Measurements from ENCODE around the gene PLCB4. TPM values are rescaled to one million over a fixed set of nuclear protein-coding genes. Genes with fewer than 3 reads are reported as not detected.

Gene PLCB4
- total and polyA plus RNA-seq, 2 experiments from 2014 or later = 6.5 to 16.1 TPM

DNA sequence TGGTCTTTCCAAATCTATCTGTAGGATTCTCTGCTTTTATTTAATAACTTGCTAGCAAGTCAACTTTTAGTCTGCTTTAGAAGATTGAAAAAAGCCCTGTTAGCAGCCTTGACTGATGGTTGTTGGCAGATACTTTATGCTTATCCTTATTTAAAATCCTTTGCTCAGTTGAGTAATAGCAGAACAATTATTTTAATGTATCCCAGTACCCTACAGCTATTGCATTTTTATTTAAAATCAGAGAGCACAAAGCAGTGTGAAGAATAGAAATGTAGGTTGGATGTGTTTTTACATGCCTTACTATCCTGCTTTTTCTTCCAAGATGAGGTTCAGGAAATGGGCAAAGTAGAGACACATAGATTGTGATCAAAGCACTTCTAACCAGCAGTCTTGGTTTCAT, 298.4 kb downstream of the PLCB4 start:
- H3K27me3 Mint-ChIP-seq (ENCODE audit: insufficient read depth, low read depth, poor library complexity) = no peaks in the 10 kb centered on the region
- H3K4me3 ChIP-seq = no peak overlapping the region
- H3K36me3 Mint-ChIP-seq (ENCODE audit: low read depth) = peaks cover 4% of the 10 kb centered on the region; the same call in 1 of the 3 replicates

More for the DNA sequence above, 298.4 kb downstream of the PLCB4 start:
- Histone ChIP-seq H3K27ac (ENCODE audit: low read depth) (no peak overlapping the region), H3K4me2 (no peak overlapping the region), H3K36me3 (ENCODE audit: insufficient read depth) (no peaks in the 10 kb centered on the region), H3K9me2 (ENCODE audit: insufficient read depth) (no peaks in the 10 kb centered on the region), H3K4me1 (ENCODE audit: insufficient read depth) (no peaks in the 10 kb centered on the region), H3K79me2 (replicated peaks; ENCODE audit: insufficient read depth) (no peaks in the 10 kb centered on the region), H3K27me3 (ENCODE audit: insufficient read depth) (no peaks in the 10 kb centered on the region), H2AFZ (no peak overlapping the region), H3F3A (replicated peaks; ENCODE audit: low read depth) (no peaks in the 10 kb centered on the region), H4K20me1 (replicated peaks; ENCODE audit: insufficient read depth) (no peaks in the 10 kb centered on the region)
- H3K9me3 Mint-ChIP-seq = no peaks in the 10 kb centered on the region
- peaks cover 7% of the 10 kb centered on the region; the same call in 2 of the 3 replicates for H3K4me1 Mint-ChIP-seq
- no peak for TF ChIP-seq NANOG (IDR thresholded peaks at IDR 0.05; ENCODE audit: borderline replicate concordance)
- TF ChIP-seq, protein P1, sequence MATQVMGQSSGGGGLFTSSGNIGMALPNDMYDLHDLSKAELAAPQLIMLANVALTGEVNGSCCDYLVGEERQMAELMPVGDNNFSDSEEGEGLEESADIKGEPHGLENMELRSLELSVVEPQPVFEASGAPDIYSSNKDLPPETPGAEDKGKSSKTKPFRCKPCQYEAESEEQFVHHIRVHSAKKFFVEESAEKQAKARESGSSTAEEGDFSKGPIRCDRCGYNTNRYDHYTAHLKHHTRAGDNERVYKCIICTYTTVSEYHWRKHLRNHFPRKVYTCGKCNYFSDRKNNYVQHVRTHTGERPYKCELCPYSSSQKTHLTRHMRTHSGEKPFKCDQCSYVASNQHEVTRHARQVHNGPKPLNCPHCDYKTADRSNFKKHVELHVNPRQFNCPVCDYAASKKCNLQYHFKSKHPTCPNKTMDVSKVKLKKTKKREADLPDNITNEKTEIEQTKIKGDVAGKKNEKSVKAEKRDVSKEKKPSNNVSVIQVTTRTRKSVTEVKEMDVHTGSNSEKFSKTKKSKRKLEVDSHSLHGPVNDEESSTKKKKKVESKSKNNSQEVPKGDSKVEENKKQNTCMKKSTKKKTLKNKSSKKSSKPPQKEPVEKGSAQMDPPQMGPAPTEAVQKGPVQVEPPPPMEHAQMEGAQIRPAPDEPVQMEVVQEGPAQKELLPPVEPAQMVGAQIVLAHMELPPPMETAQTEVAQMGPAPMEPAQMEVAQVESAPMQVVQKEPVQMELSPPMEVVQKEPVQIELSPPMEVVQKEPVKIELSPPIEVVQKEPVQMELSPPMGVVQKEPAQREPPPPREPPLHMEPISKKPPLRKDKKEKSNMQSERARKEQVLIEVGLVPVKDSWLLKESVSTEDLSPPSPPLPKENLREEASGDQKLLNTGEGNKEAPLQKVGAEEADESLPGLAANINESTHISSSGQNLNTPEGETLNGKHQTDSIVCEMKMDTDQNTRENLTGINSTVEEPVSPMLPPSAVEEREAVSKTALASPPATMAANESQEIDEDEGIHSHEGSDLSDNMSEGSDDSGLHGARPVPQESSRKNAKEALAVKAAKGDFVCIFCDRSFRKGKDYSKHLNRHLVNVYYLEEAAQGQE (IDR thresholded peaks at IDR 0.05; ENCODE audit: unreplicated experiment) = no peak
- no peak for TF ChIP-seq ZNF114 (CRISPR knock-in tag; IDR thresholded peaks at IDR 0.05)
- no peak for TF ChIP-seq CREB1 (CRISPR knock-in tag; IDR thresholded peaks at IDR 0.05; ENCODE audit: low read depth)
- no peak for TF ChIP-seq EZH2phosphoT487 (IDR thresholded peaks at IDR 0.05; ENCODE audit: unreplicated experiment)
- TF ChIP-seq ETS1 (IDR thresholded peaks at IDR 0.05) = no peak
- no peak for TF ChIP-seq STAT1 (IDR thresholded peaks at IDR 0.05; ENCODE audit: unreplicated experiment)
- no peak for TF ChIP-seq CTCF (conservative IDR thresholded peaks at IDR 0.05; ENCODE audit: low read depth in 2 of 2)
- TF ChIP-seq, protein P2, sequence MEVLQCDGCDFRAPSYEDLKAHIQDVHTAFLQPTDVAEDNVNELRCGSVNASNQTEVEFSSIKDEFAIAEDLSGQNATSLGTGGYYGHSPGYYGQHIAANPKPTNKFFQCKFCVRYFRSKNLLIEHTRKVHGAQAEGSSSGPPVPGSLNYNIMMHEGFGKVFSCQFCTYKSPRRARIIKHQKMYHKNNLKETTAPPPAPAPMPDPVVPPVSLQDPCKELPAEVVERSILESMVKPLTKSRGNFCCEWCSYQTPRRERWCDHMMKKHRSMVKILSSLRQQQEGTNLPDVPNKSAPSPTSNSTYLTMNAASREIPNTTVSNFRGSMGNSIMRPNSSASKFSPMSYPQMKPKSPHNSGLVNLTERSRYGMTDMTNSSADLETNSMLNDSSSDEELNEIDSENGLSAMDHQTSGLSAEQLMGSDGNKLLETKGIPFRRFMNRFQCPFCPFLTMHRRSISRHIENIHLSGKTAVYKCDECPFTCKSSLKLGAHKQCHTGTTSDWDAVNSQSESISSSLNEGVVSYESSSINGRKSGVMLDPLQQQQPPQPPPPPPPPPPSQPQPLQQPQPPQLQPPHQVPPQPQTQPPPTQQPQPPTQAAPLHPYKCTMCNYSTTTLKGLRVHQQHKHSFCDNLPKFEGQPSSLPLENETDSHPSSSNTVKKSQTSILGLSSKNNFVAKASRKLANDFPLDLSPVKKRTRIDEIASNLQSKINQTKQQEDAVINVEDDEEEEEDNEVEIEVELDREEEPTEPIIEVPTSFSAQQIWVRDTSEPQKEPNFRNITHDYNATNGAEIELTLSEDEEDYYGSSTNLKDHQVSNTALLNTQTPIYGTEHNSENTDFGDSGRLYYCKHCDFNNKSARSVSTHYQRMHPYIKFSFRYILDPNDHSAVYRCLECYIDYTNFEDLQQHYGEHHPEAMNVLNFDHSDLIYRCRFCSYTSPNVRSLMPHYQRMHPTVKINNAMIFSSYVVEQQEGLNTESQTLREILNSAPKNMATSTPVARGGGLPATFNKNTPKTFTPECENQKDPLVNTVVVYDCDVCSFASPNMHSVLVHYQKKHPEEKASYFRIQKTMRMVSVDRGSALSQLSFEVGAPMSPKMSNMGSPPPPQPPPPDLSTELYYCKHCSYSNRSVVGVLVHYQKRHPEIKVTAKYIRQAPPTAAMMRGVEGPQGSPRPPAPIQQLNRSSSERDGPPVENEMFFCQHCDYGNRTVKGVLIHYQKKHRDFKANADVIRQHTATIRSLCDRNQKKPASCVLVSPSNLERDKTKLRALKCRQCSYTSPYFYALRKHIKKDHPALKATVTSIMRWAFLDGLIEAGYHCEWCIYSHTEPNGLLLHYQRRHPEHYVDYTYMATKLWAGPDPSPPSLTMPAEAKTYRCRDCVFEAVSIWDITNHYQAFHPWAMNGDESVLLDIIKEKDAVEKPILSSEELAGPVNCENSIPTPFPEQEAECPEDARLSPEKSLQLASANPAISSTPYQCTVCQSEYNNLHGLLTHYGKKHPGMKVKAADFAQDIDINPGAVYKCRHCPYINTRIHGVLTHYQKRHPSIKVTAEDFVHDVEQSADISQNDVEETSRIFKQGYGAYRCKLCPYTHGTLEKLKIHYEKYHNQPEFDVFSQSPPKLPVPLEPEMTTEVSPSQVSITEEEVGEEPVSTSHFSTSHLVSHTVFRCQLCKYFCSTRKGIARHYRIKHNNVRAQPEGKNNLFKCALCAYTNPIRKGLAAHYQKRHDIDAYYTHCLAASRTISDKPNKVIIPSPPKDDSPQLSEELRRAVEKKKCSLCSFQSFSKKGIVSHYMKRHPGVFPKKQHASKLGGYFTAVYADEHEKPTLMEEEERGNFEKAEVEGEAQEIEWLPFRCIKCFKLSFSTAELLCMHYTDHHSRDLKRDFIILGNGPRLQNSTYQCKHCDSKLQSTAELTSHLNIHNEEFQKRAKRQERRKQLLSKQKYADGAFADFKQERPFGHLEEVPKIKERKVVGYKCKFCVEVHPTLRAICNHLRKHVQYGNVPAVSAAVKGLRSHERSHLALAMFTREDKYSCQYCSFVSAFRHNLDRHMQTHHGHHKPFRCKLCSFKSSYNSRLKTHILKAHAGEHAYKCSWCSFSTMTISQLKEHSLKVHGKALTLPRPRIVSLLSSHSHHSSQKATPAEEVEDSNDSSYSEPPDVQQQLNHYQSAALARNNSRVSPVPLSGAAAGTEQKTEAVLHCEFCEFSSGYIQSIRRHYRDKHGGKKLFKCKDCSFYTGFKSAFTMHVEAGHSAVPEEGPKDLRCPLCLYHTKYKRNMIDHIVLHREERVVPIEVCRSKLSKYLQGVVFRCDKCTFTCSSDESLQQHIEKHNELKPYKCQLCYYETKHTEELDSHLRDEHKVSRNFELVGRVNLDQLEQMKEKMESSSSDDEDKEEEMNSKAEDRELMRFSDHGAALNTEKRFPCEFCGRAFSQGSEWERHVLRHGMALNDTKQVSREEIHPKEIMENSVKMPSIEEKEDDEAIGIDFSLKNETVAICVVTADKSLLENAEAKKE (CRISPR knock-in tag; IDR thresholded peaks at IDR 0.05) = no peak
- no peak for TF ChIP-seq POLR2AphosphoS5 (IDR thresholded peaks at IDR 0.05; ENCODE audit: low read depth)
- no peak overlapping the region for H3K27ac Mint-ChIP-seq
- ATAC-seq (no peak), DNase-seq (ENCODE audit: low spot score) (no peak)
- H3K4me3 Mint-ChIP-seq = no peak overlapping the region

Data from GM23338 (cell line).